ENCODE measurements around the gene FHIT.

GRCh38 chr3:61181874-61182273 is 69.4 kb downstream of the FHIT start:
- TF ChIP-seq EZH2 (IDR thresholded peaks at IDR 0.05; ENCODE audit: insufficient read depth, poor library complexity, severe bottlenecking) (no peak), EZH2phosphoT487 (IDR thresholded peaks at IDR 0.05; ENCODE audit: insufficient read depth, low read depth) (no peak)

All from GM23248 (cell line).